ENCODE results near the gene PKD2L1. TPM values are rescaled to one million over a fixed set of nuclear protein-coding genes. Genes with fewer than 3 reads are reported as not detected.
A peak's percentile ranks its signal among the peaks of the same experiment; 100 is the strongest.
"Not testable (repeated sequence)": the region's sequence is repeated elsewhere in the genome, so short reads cannot be mapped to it uniquely, and the experiment has no call there.

PKD2L1 gene
- total RNA-seq, 1 donor from 2014 or later, result not detected

DNA sequence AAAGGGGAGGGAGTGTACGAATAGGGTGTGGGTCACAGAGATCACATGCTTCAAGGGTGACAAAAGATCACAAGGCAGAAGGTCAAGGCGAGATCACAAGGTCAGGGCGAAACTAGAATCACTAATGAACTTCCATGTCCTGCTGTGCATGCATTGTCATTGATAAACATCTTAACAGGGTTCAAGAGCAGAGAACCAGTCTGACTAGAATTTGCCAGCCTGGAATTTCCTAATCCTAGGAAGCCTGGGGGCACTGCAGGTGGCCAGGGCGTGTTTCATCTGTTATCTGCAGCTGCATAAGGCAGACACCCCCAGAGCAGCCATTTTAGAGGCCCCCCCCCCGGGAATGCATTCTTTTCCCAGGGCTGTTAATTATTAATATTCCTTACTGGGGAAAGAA is 28.9 kb downstream of the PKD2L1 start:
- DNase-seq; intact Hi-C loops (cut with micrococcal nuclease); ATAC-seq: not testable (repeated sequence)

DNA sequence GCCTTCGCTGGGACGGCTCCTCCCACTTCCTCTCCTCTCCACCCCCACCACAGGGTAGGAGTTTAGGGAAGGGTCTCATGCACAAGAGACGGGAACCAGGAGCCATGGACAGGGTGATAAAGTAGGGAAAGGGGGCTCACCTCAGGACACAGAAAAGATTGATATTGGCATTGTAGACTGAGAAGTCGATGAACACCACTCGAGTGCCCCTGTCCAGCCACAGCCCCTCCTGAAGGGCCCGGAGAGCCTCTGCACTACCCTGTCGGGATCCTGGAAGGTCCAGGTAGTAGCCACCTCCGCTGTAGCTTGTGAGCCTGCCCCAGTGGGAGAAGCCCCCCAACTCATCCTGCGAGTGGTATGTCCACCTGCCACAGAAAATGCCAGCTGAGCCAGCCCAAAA is 32.8 kb downstream of the PKD2L1 start:
- ATAC-seq, result no peak
- intact Hi-C loops (cut with micrococcal nuclease), result no loop called here
- DNase-seq, result no peak

DNA sequence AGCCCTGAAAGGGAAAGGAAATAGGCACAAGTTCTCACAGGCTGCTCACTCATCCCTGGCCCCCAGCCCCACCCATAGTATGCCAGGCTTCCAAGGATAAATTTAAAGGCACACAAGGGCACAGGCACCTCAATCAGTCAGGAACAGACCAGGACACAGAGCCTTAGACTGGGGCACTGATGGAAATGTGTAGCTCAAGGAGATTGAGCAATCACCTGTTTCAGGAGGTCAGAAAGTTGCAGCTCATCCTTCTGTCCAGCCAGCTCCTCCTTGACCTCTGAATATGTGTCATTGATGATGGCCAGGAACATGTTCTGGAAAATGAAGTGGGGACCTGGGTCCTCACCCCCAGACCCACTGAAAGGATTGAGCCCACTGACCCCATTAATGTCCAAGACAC is 37.0 kb downstream of the PKD2L1 start:
- ATAC-seq (no peak), DNase-seq (no peak)
- intact Hi-C loops (cut with micrococcal nuclease), result no loop called here

DNA sequence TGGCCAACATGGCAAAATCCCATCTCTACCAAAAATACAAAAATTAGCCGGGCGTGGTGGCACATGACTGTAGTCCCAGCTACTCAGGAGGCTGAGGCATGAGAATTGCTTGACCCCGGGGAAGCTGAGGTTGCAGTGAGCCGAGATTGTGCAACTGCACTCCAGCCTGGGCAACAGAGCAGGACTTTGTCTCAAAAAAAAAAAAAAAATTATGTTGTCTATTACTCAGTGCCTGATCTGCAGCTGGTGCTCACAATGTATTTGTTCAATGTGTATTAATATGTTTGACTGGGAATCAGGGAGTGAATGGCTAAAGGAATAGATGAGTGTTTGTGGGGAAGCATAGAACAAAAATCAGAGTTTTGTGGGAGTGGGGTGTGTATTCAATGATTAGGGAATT is 37.7 kb downstream of the PKD2L1 start:
- intact Hi-C loops (cut with micrococcal nuclease), result not testable (repeated sequence)
- peak; percentile 49 for DNase-seq
- ATAC-seq, result peak; percentile 41

DNA sequence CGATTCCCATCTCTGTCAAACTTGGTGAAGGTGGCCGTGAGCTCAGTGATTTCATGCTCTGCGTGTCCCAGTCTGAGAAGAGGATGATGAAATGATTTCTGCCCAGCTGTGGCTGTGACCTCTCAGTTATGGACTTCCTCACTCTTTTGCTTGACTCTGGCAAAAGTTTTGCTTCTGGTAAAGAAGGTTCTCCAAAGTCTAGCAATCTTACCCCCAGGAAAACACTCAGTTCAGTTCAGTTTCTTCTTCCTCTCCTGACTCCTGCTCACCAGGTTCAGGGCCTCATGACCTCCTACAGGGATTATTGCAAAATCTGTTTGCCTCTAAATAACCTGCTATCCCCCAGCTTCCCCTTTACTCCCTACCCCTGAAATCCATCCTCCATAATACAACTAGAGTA is 38.7 kb downstream of the PKD2L1 start:
- intact Hi-C loops (cut with micrococcal nuclease), result no loop called here
- DNase-seq (no peak), ATAC-seq (no peak)

DNA sequence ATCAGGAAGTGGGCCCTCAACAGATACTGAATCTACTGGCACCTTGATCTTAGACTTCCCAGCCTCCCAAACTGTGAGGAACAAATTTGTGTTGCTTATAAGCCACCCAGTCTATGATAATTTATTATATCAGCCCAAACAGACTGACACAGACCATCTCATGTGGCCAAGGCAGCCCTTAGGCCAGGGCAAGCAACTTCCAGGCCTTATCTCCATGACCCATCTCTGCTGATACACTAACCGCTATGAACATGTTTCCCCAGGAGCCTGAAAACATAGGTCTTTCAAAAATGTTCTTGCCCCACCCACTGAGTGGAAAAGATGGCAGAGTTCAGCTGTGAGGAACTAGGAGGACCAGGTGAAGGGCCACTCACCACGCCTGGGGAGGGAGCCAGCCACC is 40.4 kb downstream of the PKD2L1 start:
- intact Hi-C loops (cut with micrococcal nuclease), result no loop called here
- no peak for ATAC-seq

DNA sequence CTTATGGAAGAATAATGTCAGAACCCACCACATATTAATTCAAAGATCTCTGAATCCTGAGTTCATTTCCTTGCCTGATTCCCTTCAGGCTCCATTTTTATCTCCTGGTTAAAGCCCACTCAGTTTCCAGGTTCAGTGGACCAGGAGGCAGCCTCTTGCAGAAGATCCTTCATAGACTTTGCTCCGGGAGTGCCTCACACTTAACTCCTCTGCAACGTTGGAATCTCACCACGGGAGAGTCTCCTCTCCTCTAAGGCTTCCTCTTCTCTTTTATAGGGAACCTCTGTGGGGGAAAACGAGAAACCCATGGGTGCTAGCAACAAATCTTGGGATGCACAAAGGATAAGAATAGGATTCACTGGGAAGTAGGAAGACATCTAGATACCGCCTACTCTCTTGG is 41.8 kb downstream of the PKD2L1 start:
- intact Hi-C loops (cut with micrococcal nuclease), result no loop called here
- DNase-seq (no peak), ATAC-seq (no peak)

More for the DNA sequence above, 40.4 kb downstream of the PKD2L1 start:
- DNase-seq, result no peak

DNA sequence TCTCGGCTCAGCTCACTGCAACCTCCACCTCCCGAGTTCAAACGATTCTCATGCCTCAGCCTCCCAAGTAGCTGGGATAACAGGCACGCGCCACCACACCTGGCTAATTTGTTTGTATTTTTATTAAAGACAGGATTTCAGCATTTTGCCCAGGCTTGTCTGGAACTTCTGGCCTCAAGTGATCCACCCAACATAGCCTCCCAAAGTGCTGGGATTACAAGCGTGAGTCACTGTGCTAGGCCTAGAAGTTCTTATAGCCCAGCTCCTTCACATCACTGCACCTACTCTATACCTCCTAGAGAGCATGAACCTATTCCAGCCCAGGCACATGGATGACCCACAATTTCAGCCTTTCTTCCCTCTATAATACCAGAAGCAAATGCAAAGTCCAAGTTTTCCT is 42.3 kb downstream of the PKD2L1 start:
- DNase-seq (no peak), ATAC-seq (no peak)
- intact Hi-C loops (cut with micrococcal nuclease), result no loop called here

DNA sequence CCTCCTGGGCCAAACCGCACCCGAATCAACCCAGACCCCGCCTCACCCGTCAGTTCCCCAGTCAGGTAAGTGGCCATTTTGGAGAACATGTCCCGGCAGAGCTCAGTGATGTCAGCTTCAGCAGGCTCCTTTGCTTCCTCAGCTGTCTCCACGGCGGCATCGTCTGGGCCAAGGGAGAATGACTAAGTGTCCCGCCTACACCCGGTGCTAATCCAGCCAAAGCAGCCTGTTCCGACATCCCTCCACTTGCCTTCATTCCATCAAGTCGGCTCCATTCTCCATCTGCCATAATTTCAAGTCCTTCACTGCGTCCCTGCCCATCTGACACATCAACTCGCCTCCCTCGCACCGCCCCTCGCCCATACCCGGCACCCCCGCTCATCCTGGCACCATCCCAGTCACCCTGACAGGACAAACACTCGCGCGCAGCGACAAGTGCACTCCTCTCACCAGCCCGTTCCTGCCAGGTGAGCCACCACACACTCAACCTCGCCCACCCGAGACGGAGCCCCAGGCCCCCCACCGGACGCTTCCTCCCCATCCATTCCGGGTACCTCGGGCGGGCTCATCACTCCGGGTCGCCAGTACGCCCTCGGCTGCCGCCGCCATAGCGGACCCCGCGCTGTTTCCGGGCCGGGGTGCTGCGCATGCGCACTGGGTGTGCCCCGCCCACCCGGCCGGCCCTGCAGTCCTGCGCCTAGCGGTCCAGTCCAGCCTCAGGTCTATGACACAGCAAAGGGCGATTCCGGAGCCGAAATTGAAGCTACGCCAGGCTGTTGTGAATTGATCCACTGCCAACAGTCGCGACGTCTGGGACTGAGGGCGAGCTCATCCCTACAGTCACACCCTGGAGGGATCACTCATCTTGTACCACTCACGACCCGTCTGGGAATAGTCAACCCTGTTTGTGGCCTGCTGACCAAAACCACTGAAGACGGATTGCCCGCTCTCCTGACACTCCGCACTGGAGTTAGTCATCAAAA is 43.7 kb downstream of the PKD2L1 start, which contains the start of gene BLOC1S2:
Gene BLOC1S2, minus strand, starts transcription at position 630 of the 983 bp plus-strand sequence. Its CDS starts 21 bp downstream, at position 609.
- ATAC-seq (peak; percentile 98), DNase-seq (peak; percentile 92)
- intact Hi-C loops (cut with micrococcal nuclease), result no loop called here

DNA sequence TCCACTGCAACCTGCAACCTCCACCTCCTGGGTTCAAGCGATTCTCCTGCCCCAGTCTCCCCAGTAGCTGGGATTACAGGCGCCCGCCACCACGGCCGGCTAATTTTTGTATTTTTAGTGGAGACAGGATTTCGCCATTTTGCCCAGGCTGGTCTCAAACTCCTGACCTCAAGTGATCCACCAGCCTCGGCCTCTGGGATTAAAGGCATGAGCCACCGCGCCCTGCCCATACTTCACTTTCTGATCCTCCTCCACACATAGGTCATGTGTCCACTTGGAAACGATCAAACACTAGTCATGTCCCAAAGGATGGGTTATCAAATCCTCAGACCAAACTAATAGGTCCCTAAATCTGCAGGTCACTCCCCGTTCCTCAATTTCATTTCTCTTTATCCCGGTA is 44.7 kb downstream of the PKD2L1 start:
- intact Hi-C loops (cut with micrococcal nuclease); ATAC-seq; DNase-seq: not testable (repeated sequence)

DNA sequence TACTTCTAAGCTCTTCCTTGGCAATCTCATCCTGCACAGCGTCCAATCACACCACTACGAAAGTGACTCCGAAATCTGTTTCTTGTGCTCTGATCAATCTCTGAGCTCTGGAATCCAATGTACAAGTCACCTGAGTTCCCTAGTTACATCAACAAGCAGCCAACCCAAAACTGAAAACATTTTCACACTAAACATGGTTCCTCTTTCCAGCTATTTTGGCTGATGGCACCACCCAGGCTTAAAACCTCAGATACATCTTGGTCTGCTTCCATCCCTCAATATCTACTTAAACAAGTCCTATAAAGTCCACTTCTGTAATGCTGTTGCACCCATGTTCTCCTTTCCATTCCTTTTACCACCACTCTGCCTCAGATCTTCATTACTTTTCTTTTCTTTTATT is 47.1 kb downstream of the PKD2L1 start:
- ATAC-seq, result no peak
- DNase-seq, result no peak
- intact Hi-C loops (cut with micrococcal nuclease), result no loop called here

DNA sequence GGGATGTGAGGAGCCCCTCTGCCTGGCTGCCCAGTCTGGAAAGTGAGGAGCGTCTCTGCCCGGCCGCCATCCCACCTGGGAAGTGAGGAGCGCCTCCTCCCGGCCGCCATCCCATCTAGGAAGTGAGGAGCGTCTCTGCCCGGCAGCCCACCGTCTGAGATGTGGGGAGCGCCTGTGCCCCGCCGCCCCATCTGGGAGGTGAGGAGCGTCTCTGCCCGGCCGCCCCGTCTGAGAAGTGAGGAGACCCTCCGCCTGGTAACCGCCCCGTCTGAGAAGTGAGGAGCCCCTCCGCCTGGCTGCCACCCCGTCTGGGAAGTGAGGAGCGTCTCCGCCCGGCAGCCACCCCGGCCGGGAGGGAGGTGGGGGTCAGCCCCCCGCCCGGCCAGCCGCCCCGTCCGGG is 53.1 kb downstream of the PKD2L1 start:
- ATAC-seq, result not testable (repeated sequence)

DNA sequence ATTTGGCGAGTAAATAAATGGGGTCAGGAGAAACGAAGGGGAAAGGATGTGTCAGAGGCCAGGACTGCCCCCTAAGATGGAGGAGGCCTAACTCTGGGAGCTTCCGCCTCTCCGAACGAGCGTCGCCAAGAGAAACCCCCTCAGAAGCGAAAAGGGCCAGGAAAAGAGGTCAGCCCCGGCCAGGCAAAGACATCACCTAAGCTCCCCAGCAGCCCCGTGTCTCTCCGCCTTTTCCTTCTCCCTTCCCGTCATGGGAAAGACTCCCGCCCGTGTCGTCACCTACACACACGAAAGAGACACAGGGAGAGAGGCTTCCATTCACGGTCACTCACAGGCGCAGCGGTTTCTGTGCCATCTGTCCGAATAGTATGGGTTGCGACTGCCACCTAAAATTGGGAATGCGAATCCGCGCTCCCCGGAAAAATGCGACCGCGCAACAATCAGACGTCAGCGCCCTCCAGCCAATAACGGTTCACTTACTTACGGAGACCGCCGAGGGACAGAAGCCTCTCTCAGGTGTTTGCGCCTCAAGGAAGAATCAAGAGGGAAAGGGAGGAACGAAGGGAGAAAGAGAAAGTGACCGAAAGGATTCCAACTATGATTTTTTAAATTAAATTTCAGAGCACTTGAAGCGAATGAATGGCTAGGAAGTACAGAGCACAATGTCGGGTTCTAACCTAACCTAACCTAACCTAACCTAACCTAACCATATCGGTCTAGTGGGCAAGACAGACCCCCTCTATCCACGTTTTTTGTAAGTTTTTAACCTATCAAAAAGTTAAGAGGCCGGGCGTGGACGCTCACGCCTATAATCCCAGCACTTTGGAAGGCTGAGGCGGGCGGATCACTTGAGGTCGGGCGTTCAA is 62.6 kb downstream of the PKD2L1 start, which contains the start of gene CWF19L1:
Gene CWF19L1, minus strand, starts transcription at position 400 of the 866 bp plus-strand sequence. Its CDS starts 45 bp downstream, at position 355.
- DNase-seq (peak; percentile 88), ATAC-seq (peak; percentile 96)
- intact Hi-C loops (cut with micrococcal nuclease), result no loop called here

More for the DNA sequence above, 53.1 kb downstream of the PKD2L1 start:
- intact Hi-C loops (cut with micrococcal nuclease); DNase-seq: not testable (repeated sequence)

DNA sequence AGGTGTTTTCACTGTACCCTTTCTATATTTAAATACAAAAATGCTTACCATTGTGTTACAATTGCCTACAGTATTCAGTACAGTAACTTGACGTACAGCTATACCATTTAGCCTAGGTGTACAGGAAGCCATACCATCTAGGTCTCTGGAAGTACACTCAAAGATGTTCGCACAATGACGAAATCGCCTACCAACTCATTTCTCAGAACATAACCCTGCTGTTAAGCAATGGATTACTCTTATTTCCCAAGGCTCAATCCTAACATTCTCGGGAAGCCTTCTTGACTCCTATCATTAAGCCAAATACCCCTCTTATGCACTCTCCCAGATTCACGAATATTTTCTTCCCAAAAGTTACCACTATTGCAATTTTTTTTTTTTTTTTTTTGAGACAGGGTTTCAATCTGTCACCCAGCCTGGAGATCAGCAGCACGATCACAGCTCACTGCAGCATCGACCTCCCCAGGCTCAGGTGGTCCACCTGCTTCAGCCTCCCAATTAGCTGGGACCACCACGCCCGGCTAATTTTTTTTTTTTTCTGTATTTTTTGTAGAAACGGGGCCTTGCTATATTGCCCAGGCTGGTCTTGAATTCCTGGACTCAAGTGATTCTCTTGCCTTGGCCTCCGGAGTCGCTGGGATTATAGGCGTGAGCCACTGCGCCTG is 64.1 kb downstream of the PKD2L1 start:
- ATAC-seq (no peak), DNase-seq (no peak)
- intact Hi-C loops (cut with micrococcal nuclease), result no loop called here

DNA sequence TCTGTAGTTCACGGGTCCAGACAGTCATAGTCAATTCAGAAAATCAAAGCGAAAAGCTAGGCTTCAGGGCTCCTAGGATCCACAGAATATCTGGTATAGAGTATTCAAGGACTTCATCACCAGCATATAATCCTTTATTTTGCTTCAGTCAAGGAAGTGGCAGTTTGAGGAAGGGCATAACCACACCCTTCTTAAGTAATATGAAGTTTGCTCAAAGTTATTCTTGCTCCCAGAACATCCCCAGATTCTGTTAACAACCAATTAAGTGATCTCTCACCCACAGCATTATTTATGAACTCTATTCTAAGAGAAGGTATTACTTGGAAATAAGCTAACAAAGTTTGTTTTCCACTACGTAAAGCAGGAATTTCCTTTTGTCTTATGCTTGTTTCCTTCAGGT is 75.8 kb downstream of the PKD2L1 start:
- ATAC-seq (no peak), DNase-seq (no peak)
- intact Hi-C loops (cut with micrococcal nuclease), result no loop called here

DNA sequence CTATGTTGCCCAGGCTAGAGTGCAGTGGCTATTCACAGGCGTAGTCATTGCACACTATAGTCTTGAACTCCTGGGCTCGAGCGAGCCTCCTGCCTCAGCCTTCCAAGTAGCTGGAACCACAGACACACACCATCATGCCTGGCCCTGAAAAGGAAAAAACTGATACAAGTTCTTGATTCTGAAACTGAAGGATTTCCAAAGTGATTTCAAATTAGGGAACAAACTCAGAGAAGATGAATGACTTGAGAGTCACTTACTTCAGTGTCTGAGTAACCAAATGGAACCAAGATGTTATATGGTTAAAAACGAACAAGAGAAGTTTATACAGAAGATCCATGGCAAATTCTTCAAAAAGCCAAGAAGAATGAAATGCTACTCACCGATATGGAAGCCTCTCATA is 77.0 kb downstream of the PKD2L1 start:
- intact Hi-C loops (cut with micrococcal nuclease), result no loop called here
- ATAC-seq (no peak), DNase-seq (no peak)

DNA sequence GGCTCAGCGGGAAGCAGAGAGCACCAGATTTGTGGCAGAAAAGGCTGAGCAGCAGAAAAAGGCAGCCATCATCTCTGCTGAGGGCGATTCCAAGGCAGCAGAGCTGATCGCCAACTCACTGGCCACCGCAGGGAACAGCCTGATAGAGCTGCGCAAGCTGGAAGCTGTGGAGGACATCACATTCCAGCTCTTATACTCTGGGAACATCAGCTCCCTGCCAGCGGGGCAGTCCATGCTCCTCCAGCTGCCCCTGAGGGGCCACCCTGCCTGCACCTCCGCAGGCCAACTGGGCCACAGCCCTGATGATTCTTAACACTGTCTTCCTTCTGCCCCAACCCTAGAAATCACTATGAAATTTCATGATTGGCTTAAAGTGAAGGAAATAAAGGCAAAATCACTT is 81.2 kb downstream of the PKD2L1 start:
- peak; percentile 75 for ATAC-seq
- peak; percentile 33 for DNase-seq
- intact Hi-C loops (cut with micrococcal nuclease), result no loop called here

DNA sequence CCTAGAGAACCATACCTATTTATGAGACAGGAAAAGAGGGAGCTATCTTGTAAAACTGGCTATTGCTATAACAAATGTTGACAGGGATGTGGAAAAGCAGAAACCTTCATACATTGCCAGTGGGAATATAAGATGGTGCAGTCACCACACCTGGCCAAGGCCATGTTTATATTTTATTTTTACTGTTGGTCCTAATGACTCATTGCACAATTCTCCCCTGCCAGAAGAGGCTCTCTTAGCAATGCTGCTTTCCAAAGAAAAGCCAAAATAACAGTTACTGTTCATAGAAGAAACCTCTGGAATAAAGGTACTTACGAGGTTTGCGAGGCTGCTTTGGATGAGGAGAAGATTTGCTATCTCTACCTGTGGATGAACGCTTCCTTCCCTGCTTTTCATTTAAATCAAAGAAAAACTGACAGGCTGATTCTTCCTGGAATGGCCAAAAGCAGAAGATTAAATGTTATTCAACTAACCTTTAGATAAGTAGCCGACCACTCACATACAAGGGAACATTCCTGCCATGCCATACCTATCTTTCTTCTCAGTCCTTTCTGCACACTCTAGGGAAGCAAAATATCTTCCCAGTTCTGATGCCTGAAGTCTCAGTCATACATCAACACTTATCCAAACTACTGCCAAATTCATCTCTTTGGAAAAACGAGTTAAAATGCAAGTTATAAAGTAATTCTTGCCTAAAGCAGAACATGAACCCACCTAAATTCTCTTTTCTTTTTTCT is 84.4 kb downstream of the PKD2L1 start:
- intact Hi-C loops (cut with micrococcal nuclease), result no loop called here
- ATAC-seq (no peak), DNase-seq (no peak)
